ENCODE results near the gene TOPBP1.
A peak's percentile ranks its signal among the peaks of the same experiment; 100 is the strongest.
"Not testable (repeated sequence)": the region's sequence is repeated elsewhere in the genome, so short reads cannot be mapped to it uniquely, and the experiment has no call there.

TOPBP1 gene

DNA sequence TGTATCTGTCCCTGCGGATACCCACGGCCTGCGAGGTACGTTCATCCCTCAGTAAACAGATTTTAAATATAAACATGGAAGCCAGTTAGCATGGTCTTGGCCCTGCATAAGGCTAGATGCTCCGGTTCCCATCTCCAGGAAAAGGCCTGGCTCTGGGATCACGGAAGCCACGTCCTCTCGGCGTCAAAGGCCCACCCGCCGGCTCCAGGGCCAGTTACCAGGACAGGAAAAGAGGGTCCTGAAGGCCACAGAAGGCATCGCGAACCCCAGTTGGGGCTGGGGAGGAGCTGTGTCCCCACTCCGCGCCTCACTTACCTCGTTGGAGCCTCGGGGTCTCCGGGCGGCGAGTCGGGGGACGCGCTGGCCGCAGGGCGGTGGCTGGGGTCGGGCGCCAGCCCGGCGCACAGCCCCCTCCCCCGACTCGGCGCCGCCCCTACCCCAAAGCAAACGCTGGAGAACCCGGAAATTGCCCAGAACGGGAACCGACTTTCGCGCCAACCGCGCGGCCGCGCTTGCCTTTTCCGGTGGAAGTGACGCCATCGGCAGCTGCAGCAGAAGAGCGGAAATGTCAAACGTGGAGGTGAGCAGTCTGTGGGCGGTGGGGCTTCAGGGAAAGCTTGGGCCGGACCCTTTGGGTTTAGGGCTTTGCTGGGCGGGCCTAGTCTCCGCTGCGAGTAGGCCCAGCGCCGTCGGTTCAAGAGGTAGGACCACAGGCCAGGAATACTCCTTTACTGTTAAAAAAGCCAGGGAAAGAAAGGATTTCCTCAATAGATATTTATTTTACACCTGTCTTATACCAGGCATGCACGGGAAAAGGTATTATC, at the start of gene TOPBP1:
TOPBP1 (minus strand) TSS at position 488 of the 824 bp plus-strand sequence. CDS start 814 bp downstream, outside the sequence.
- peak; percentile 81 to 89 for DNase-seq (ENCODE audit: low read depth in 2 of 2)

DNA sequence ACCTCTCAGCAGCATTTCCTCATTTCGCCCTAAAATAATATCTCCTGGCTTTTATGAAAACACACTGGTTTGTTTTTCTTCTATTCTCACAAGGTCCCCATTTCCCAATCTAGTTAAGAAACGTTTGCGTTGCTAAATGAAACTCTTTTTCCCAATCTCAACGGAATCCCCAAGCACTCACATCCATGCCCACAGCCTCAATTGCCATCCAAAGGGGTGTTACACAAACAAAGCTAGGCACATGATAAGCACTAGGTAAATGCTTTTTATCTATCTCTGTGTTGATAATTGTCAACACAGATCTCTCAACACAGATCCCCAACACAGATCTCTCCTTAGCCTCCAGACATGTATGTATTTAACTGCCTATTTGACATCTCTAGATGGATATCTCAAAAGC, 49.3 kb upstream of the TOPBP1 start:
- no peak for DNase-seq (ENCODE audit: low read depth in 2 of 2)

DNA sequence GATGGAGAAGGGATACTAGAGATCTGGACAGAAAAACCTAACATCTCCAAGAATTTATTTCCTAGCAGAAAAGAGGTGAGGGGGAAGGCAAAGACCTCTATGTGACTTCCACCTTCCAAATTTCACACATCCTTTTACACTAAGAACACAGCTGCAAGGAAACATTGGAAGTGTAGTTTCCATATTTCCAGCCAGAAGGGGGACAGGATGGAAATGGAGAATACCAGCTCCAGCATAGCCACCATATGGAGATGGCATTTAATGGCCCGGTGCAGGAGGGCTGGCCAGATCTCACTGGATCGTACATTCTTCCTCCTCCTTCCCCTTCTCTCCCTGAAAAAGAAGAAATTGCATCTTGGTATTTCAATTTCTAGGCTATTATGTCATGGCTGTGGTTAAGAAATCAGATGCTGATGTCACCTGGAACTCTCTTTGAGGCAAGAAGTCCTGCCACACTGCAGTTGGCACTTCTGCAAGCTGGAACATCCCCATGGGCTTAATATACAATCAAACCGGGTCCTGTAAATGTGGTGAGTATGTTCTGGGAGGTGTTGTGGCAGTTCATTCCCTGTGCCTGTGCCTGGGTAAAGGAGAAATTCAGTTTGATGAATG, 47.5 kb upstream of the TOPBP1 start:
- DNase-seq (ENCODE audit: low read depth in 2 of 2) = no peak

DNA sequence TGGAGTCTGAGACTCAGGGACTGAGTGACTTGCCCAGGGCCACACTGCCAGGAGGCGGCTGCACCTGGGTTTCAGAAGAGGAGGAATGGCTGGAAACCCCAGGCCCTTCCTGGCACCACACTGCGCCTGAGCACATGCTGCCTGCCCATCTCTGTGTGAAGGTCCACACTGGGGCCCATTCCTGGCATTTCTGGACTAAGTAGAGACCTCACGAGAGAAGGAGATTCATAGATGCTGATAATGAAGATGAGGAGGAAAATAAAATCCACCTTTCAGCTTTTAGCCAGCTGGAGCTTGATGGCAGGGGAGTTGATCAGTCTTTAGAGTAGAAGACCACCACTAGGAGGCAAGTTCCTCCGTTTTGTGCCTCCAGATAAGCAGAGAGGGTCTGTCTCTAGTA, 44.3 kb upstream of the TOPBP1 start:
- no peak for DNase-seq (ENCODE audit: low read depth in 2 of 2)

DNA sequence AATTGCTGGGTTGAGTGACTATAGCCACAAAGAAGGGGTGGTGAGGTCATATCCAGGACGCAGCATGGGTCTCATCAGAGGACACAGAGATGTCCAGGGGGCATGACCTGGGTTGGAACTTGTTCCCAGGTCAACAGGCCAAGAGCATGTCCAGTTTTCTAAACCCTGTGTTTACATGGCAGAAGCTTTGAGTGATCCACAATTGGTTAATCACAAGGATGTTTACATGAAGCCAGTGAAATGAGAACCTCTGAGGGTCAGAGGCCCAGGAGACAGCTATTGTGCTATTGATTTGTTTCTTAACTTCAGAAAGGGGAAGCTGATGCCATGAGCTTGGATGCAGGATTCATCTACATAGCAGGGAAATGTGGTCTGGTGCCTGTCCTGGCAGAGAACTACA, 42.2 kb upstream of the TOPBP1 start:
- DNase-seq (ENCODE audit: low read depth in 2 of 2) = no peak

DNA sequence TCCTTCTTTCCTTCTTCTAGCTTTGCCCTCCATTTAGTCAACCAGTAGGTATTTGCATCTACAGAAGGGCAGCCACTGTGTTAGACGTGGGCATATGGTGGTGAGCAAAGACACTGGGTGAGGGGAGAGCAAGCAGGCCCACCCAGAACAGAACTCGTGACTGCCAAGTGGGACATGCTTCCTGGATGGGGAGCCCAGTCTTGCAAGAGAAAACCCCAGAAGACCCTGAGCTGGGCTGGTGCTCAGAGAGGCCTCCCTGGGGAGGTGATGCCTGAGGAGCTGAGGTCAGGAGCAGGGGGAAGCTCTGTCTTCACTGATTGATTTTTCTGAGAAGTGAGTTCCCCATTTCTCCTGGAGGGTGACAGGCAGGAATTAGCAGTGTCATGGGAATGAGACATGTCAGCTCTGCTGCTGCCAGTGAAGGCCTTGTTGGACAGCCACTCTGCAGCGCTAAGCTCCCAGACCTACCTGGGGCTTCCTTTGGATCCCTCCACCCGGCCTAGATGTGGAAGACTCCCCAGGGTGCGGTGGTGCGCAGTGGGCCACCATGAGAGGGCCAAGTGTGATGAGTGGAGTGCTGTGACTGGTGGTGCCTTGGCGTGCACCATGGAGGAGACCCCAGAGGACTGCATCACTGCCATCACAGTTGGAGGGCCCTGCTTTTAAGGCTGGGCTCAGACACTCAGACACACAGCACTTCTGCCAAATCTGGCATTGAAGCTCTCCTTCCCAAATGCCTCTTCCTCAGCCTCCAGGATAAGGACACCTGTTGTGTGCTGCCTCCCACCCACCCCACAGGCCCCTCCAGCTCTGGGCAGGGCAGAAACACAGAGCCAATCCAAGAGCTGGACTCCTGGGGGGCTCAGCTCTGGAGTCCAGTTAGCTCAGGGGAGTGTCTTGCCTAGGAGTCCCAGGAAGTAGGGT, 40.0 kb upstream of the TOPBP1 start:
- DNase-seq (ENCODE audit: low read depth in 2 of 2) = no peak

DNA sequence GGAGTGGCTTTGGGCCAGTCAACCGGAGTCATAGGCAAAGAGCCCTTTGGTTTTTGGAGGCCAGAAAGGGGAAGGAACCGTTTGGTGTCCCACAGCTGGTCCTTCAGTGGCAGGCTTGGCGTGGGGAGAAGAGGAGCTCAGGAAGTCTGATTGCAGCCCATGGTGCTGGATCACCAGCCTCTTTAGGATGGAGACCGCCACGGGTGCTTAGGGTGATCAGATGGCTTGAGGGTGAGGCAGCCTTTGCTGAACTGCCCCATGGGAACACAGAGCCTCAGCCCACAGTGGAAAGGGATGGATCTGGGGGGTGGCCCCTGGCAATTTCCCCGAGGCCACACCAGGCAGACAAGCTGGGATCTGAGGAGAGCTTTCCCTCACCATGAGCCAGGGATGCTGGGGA, 38.6 kb upstream of the TOPBP1 start:
- DNase-seq (ENCODE audit: low read depth in 2 of 2) = no peak

DNA sequence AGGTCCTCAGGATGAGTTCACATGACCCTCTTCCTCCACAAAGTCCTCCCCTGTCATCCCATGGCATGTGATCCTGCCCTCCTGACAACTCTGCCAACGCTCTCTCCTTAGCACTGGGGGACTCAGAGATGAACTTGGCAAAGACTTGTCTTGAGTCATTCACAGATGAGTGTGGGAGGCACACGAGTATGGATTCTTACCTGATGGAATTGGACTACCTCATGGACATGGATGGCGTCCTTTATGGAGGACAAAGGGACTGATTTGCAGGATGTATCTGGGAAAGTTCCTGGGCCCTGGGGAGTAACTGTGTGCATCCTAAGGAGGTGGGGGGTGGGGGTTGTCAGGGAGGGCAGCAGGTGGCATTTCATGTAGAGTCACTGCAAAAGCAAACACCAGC, 38.2 kb upstream of the TOPBP1 start:
- no peak for DNase-seq (ENCODE audit: low read depth in 2 of 2)

DNA sequence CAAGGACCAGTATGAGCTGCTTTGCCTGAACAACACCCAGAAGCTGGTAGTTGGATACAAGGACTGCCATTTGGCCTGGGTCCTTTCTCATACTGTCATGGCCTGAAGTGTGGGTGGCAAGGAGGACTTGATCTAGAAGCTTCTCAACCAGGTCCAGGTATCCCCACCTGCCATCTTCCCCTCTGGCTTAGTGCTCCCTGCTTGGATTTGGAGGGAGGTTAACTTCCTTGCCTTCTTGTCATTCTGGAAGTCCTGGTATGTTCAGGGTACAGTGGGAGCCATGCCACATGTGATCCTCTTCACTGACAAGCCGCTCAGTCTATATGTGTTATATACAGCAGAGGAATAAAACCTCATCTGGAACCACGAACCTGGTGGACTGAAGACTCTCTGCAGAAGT, 37.7 kb upstream of the TOPBP1 start:
- no peak for DNase-seq (ENCODE audit: low read depth in 2 of 2)

DNA sequence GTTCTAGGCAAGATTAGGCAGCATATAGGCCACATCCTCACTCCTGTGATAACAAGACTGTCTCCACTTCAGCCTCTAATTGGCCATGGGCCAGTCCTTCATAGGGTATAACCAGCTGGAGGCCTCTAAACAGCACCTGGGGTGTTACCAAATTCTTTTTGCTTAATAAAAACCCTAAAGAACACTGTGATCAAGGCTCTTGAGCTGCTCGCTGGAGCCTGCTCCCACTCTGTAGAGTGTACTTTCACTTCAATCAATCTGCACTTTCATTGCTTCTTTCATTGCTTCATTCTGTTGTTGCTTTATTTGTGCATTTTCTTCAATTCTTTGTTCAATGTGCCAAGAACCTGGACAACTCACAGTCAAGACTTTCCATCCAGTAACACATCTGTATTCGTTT, 36.2 kb upstream of the TOPBP1 start:
- DNase-seq (ENCODE audit: low read depth in 2 of 2) = no peak

DNA sequence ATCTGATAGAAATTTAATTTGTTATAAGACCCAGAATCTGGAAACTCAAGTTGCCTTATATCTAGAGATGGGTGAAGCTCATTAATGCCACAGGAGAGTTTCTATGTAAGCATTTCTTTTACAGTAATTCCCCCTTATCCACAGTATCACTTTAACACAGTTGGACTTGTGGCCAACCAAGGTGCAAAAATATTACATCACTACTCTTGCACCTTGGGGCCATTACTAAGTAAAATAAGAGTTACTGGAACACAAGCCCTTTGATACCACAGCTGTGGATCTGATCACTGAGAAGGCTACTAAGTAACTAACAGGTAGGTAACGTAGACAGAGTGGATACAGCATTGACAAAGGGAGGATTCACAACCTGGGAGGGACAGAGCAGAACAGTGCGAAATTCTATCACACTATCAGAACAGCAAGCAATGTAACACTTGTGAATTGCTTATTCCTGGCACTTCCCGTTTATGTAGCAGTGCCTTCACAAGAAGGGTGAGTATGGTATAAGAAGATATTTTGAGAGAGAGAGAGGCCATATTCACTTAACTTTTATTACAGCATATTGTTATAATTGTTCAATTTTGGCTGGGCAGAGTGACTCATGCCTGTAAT, 33.9 kb upstream of the TOPBP1 start:
- DNase-seq (ENCODE audit: low read depth in 2 of 2) = no peak

DNA sequence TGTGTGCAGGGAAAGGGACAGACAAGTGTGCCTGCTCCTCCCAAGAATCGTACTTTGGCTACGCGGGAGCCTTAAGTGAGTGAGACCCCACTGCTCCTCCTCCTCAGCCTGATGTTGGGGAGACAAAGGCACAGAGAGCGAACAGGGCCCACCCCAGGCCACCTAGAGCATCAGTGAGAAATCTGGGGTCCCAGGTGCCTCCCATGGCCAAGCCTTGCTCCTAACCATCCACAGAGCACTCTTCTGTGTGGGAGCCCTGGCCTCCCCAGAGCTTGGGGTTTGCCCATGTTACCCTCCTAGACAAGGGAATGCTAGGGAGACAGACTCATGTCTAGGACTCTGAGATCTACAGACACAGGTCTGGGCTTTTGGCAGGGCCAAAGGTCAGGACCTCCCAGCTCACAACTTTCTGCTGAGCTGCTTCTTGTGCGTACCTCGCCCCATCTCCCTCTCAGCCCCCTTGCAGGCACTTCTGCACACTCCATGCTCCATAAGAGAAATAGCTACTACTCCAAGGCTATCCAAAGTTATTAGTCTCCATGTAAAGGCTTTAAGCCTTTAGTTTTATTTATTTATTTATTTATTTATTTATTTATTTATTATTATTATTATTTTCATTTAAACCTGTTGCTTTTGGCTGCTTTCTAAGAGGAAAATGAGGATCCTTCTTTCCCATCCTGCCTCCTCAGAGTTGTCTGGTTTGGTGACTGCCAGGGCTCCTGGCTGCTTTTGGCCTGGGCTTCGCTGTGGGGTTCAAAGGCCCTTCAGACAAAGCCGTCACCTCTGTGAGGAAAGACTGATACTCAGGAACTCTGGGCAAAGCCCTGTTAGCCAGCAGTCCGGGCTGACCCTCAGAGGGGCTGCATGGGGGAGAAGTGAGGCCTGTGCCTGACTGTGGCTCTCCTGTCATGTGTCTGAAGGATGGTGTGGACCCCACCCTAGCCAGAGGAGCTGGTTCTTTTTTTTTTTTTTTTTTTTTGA, 32.8 kb upstream of the TOPBP1 start:
- DNase-seq (ENCODE audit: low read depth in 2 of 2) = no peak

DNA sequence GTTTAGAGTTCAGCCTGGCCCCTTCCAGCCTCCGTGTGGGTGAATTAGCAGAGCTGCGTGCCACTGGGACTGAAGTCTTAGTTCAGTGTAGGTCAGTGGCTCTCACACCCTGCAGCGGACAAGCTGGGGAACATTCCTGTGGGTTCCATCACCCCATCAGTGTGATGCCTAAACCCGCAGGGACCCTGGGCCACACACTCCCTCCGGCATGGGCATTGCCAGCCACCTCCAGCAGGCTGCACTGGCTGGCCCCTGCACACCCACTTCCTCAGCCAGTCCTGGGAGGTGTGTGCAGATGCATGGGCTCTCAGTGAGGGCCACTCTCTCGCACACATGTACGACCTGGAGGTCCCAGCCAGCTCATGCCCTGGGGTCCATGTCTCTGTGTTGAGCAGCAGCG, 32.1 kb upstream of the TOPBP1 start:
- DNase-seq (ENCODE audit: low read depth in 2 of 2) = no peak

DNA sequence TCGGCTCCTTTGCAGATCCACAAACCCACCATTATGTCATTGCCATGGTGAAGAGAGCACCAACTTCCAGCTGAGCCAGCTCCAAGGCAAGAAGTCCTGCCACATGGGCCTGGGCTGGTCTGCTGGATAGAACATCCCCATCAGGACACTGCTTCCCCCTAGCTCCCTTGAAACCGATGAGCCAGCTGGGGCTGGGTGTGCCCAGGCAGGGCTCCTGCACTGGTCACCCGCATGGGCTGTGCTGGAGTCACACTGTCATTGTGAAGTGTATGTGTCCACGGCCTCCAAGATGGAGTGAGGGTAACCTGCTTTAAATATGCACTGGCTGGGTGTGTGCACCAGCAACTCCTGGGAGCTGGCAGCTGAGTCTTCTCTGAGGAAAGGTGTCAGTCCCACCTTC, 31.0 kb upstream of the TOPBP1 start:
- DNase-seq (ENCODE audit: low read depth in 2 of 2) = no peak

DNA sequence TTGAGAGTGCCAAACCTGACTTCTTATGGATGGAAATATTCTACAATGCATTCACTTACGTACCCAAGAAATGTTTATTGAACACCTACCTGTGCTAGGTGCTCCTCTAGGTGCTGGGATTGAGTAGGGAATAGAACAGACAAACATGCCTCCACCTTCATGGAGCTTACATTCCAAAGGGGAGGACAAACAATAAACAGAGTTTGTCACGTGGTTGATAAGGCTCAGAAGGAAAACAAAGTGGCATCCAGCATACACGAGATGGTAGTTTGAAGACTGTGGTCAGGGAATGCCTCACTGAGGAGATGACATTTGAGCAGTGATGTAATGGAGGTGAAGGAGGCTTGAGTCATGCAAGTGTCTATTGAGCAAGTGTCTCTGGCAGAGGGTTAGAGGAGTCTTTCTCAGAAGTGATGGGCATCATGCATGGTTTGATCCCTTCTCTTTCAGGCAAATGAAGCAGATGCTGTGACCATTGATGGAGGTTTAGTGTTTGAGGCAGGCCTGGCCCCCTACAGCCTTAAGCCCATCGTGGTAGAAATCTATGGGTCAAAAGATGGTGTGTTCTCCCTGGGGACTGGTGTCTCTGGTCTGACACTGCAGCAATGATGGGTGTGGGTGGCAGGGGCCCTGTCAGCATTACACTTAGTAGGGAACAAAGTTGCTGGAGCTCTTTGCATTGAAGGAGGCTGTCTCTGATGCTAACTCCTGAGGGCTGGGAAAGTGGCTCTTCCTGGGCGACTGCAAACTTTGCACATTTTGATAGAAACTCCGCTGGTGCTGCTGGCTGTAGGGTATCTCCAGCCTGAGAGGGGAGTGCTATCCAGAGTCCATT, 29.7 kb upstream of the TOPBP1 start:
- no peak for DNase-seq (ENCODE audit: low read depth in 2 of 2)

DNA sequence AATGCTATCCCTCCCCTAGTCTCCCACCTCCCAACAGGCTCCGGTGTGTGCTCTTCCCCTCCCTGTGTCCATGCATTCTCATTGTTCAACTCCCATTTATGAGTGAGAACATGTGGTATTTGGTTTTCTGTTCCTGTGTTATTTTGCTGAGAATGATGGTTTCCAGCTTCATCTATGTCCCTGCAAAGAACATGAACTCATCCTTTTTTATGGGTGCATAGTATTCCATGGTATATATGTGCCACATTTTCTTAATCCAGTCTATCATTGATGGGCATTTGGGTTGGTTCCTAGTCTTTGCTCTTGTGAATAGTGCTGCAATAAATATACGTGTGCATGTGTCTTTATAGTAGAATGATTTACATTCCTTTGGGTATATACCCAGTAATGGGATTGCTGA, 16.3 kb upstream of the TOPBP1 start:
- DNase-seq (ENCODE audit: low read depth in 2 of 2) = not testable (repeated sequence)

DNA sequence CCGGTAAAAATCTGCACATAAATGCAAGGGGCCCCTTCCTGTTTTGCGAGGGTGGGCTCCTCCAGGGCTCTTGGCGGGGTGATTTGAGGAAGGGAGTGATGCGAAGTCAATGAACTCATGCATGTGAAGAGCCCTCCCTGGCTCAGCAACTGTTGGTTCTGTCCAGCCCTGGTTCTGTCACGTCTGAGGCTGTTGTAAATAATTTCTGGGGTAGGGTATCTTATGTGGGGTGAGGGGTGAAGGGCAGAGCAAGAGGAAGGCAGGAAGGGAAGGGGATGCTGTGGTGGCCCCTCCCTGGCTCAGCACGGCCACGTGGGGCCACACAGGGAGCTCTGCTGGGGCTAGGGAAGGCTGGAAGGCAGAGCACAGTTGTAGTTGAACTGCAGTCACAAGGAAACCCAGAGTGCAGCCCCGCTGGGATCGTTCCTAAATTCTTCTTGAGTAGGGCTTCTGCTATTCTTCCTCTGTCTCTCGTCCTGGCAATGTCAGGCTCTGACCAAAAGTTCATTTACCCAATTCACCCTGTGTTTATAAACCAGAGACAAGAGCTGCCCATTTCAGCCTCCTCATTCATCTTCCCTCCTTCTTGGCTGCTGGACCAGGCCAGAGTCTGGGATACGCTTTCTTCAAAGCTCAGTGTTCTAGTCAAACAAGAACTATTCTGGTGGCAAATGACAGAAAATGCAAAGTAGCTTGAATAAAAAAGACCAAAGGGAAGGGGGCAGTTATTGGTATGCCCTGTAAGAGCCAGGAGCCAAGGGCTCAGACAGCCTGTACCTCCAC, 14.8 kb upstream of the TOPBP1 start:
- no peak for DNase-seq (ENCODE audit: low read depth in 2 of 2)

DNA sequence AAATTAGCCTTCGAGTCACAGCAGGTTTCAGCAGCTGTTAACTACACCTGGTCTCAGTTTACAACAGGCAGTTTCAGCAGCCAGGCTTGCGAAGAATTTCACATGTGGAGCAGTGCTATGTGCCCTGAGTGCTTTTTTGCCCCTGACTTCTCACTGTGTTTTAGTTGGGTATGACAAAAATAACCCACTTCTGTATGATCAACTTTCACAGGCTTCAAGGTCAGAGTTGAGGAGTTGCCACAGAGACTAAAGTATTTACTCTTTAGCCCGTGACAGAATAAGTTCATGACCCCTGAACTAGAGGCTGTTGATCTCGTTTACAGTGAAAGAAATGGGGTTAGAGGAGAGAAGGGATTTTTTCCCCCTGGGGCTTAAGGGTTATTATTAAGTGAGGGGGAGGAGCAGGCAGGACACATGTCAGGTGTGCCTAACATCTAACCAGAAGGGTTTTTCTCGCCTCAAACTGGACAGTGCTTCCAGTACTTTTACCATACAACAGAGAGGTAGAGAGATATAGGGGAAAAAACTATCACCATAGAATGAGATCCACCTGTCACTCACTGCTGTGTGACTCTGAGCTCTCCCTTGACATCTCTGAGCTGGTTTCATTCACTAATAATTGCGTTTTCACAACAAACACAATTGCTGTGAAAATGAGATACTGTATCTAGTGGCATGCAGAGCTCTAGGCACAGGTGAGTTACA, 14.0 kb upstream of the TOPBP1 start:
- DNase-seq (ENCODE audit: low read depth in 2 of 2) = no peak

All from stimulated activated CD4-positive, alpha-beta T cell treated with anti-CD3 and anti-CD28 coated beads, Interleukin-12 subunit alpha, Interleukin-12 subunit beta, amount 100 ng/mL, for 24 hours (primary cell).